Activated T-cell treated with anti-CD3 and anti-CD28 coated beads, Interleukin-2, amount 50 U/mL, for 72 hours (primary cell): ENCODE results near the gene ADTRP. TPM values are rescaled to one million over a fixed set of nuclear protein-coding genes. Genes with fewer than 3 reads are reported as not detected.

Experiments used
- ATAC-seq, 2 donors: fragments of 150-1000 bp; cut with Tn5 transposase; replicated peaks in 1 of 2; 2 replicates each; pipeline ENCODE4 v1.10.0; 2021; ENCODE audit warnings: moderate library complexity in 2 of 2, mild to moderate bottlenecking in 1 of 2
- DNase-seq, 2 donors: peaks; one replicate each; pipeline ENCODE4 v3.0.0; 2021 to 2022; ENCODE audit warnings: mixed read lengths in 1 of 2
- H3K27ac Mint-ChIP-seq: one replicate; pipeline ENCODE4 v1.8.0; 2022; ENCODE audit warnings: mild to moderate bottlenecking, moderate library complexity, mixed read lengths
- H3K27me3 Mint-ChIP-seq: one replicate; pipeline ENCODE4 v1.8.0; 2022; ENCODE audit warnings: low read depth, mixed read lengths
- H3K36me3 Mint-ChIP-seq, 2 donors: one replicate each; pipeline ENCODE4 v1.8.0; 2022; ENCODE audit warnings: mixed read lengths in 2 of 2, mild to moderate bottlenecking in 1 of 2; ENCODE audit not compliant: insufficient read depth in 2 of 2
- H3K4me1 Mint-ChIP-seq: one replicate; pipeline ENCODE4 v1.8.0; 2022; ENCODE audit warnings: low read depth, mixed read lengths
- H3K4me3 Mint-ChIP-seq, 2 donors: one replicate each; pipeline ENCODE4 v1.8.0; 2022; ENCODE audit warnings: mild to moderate bottlenecking in 2 of 2, mixed read lengths in 2 of 2, moderate library complexity in 2 of 2
- H3K9me3 Mint-ChIP-seq, 2 donors: one replicate each; pipeline ENCODE4 v1.8.0; 2022; ENCODE audit warnings: mixed read lengths in 2 of 2
- total RNA-seq, 2 donors: library from RNA; stranded (reverse); gene quantifications; one replicate each; pipeline ENCODE4 v1.2.3, GENCODE V29; 2022

The ADTRP gene
- total RNA-seq, 2 donors from 2014 or later, result 62.4 to 71.6 TPM

DNA sequence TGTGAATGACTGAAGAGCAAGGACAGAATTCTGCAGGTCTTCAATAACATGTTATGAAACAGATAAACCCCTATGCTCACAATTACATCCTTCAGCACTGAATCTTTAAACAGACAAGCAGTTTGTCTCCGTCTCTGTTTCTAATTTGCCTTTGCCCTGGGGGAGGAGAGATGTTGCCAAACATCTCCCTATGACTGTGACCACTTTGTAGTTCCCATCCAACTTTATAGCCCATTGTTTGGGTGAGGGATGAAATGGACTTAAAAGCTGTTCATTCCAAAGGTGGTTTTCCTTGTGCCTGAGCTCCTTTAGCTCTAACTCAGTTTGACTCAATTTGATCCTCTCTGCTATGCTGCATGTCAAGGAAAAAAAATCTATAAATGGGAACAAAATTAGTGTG, 19.5 kb upstream of the ADTRP start:
- Mint-ChIP-seq H3K27me3 (no peaks in the 10 kb centered on the region), H3K9me3 (no peaks in the 10 kb centered on the region), H3K4me1 (no peaks in the 10 kb centered on the region), H3K27ac (no peak overlapping the region), H3K36me3 (peaks cover 0 to 3% of the 10 kb centered on the region in 2 donors), H3K4me3 (no peak overlapping the region)
- ATAC-seq (no peak), DNase-seq (no peak)

- no peak overlapping the region for H3K27ac Mint-ChIP-seq
- ATAC-seq (no peak), DNase-seq (no peak)
- no peaks in the 10 kb centered on the region for H3K27me3 Mint-ChIP-seq
- peaks cover 0 to 8% of the 10 kb centered on the region in 2 donors for H3K36me3 Mint-ChIP-seq
- no peaks in the 10 kb centered on the region for H3K4me1 Mint-ChIP-seq
- no peak overlapping the region for H3K4me3 Mint-ChIP-seq
- no peaks in the 10 kb centered on the region for H3K9me3 Mint-ChIP-seq
These were observed 18.2 kb upstream of the ADTRP start for GRCh38 chr6:11796829-11797228.

DNA sequence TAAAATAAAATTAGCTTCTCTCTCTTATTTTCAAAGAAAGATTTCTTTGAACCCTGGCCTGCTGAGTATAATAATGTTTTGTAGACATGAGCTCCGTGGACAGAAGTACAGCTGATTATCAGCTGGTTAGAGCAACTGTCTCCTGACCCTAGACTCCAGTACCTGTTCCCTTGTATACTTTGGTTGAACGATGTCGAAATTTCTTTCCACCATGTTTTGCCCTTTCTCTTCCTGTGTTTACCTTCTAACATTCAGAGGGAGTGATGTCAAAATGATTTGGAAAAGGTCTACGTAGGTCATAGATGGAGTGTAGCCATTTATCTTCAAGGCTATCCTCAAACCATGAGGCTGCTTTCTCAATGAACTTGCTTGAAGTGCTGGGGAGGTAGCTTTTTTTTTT, 16.8 kb upstream of the ADTRP start:
- Mint-ChIP-seq H3K27me3 (no peaks in the 10 kb centered on the region), H3K4me3 (no peak overlapping the region), H3K9me3 (no peaks in the 10 kb centered on the region), H3K4me1 (no peaks in the 10 kb centered on the region), H3K36me3 (peaks cover 0 to 8% of the 10 kb centered on the region in 2 donors), H3K27ac (no peak overlapping the region)
- no peak for DNase-seq
- no peak for ATAC-seq

- H3K4me3 Mint-ChIP-seq, result no peak overlapping the region
- H3K27me3 Mint-ChIP-seq, result no peaks in the 10 kb centered on the region
- H3K36me3 Mint-ChIP-seq, result peaks cover 0 to 8% of the 10 kb centered on the region in 2 donors
- H3K27ac Mint-ChIP-seq, result no peak overlapping the region
- no peak for ATAC-seq
- H3K4me1 Mint-ChIP-seq, result no peaks in the 10 kb centered on the region
- no peaks in the 10 kb centered on the region for H3K9me3 Mint-ChIP-seq
- DNase-seq, result no peak
These were observed 14.7 kb upstream of the ADTRP start for GRCh38 chr6:11793277-11793676.

DNA sequence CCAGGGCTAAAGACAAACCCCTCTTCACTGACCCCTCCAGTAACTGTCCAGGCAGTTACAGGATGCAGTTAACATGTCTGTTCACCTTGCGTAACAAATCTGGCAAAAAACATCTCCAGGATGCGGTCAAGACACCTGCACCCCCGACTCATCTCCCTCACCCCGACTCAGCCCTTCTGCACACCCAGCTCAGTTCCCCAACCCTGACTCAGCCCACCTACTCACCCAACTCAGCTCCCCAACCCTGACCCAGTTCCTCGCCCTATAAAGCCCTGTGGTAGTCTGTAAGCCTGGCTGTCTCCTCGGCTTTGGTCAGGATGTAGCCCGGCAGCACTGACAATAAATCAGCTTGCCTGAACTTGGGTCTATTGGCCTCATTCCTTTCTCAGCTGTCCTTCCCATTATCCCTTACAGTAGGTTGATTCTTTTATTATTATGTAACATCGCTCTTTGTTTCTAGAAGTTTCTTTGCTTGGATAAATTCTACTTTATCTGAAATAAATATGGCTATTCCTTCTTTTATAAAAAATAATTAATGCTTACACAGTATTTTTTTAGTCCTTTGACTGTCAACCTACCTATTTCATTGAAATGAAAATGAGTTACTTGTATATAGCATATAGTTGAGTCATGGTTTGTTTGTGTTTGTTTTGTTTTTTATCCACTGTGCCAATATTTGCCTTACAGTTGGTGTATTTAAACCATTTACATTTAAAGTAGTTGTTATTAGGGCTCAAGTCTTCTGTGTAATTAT, 12.9 kb upstream of the ADTRP start:
- H3K9me3 Mint-ChIP-seq, result no peaks in the 10 kb centered on the region
- H3K4me1 Mint-ChIP-seq, result no peaks in the 10 kb centered on the region
- ATAC-seq (peak; percentile 81 to 93), DNase-seq (peak; percentile 41)
- no peaks in the 10 kb centered on the region for H3K27me3 Mint-ChIP-seq
- H3K36me3 Mint-ChIP-seq, result peaks cover 0 to 8% of the 10 kb centered on the region in 2 donors
- no peak overlapping the region for H3K27ac Mint-ChIP-seq
- no peak overlapping the region for H3K4me3 Mint-ChIP-seq

DNA sequence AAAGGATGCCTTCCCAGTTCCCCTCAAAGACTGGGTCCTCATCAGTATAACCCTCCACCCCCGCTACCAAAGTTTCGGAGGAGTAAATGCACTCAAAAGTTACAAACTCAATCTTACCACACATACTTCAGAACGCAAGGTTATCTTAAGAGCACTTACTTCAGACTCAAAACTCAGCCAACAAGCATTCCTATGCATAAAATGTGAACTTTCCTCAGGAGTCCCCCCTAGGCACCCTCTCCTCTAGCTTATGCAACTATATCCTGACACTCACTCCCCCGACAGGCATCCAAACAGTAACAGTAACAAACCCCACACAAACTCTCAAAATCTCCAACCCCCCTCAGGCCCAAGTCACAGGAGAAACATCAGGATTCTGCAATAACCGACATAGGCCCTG, 11.1 kb upstream of the ADTRP start:
- peaks cover 0 to 9% of the 10 kb centered on the region in 2 donors for H3K36me3 Mint-ChIP-seq
- DNase-seq, result no peak
- H3K27me3 Mint-ChIP-seq, result no peaks in the 10 kb centered on the region
- H3K9me3 Mint-ChIP-seq, result no peaks in the 10 kb centered on the region
- ATAC-seq, result no peak
- peaks cover under 1% of the 10 kb centered on the region for H3K4me1 Mint-ChIP-seq
- H3K4me3 Mint-ChIP-seq, result no peak overlapping the region
- H3K27ac Mint-ChIP-seq, result no peak overlapping the region

GRCh38 chr6:11788043-11788442, 9.4 kb upstream of the ADTRP start:
- peaks cover 9% of the 10 kb centered on the region for H3K27me3 Mint-ChIP-seq
- no peak for ATAC-seq
- H3K4me1 Mint-ChIP-seq, result peaks cover 5% of the 10 kb centered on the region
- H3K27ac Mint-ChIP-seq, result no peak overlapping the region
- peaks cover 2 to 8% of the 10 kb centered on the region in 2 donors for H3K36me3 Mint-ChIP-seq
- no peak overlapping the region for H3K4me3 Mint-ChIP-seq
- H3K9me3 Mint-ChIP-seq, result peaks cover 3 to 6% of the 10 kb centered on the region in 2 donors
- DNase-seq, result no peak

- ATAC-seq (peak; percentile 89 to 93), DNase-seq (peak; percentile 55 to 68)
- peaks cover 5% of the 10 kb centered on the region for H3K4me1 Mint-ChIP-seq
- peaks cover 5 to 8% of the 10 kb centered on the region in 2 donors for H3K9me3 Mint-ChIP-seq
- peak overlapping the region; percentile 75 for H3K27ac Mint-ChIP-seq
- peaks cover 9% of the 10 kb centered on the region for H3K27me3 Mint-ChIP-seq
- peak overlapping the region in 1 of 2 donors; percentile 73 for H3K4me3 Mint-ChIP-seq
- peaks cover 2 to 6% of the 10 kb centered on the region in 2 donors for H3K36me3 Mint-ChIP-seq
These were observed 7.4 kb upstream of the ADTRP start for GRCh38 chr6:11785774-11786579.

DNA sequence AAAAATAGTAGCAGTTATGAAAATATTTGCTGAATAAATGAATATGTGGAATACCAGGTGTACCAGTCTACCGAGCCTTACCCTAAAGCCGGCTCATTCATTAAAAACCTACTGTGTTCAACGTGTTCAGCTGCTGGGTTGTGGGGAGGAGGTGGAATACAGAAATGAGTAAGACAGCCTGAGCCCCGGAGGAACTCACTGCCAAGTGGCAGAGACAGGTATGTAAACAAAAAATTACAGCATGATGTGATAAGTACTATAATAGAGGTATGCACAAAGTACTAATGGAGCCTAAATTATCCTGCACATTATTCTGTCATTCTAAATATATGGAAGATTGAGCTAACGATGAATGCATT, 6.8 kb upstream of the ADTRP start:
- H3K27ac Mint-ChIP-seq, result peak overlapping the region; percentile 75
- peaks cover 5 to 8% of the 10 kb centered on the region in 2 donors for H3K9me3 Mint-ChIP-seq
- H3K27me3 Mint-ChIP-seq, result peaks cover 9% of the 10 kb centered on the region
- ATAC-seq, result peak; percentile 75 to 81
- peaks cover 2 to 6% of the 10 kb centered on the region in 2 donors for H3K36me3 Mint-ChIP-seq
- H3K4me3 Mint-ChIP-seq, result peak overlapping the region in 1 of 2 donors; percentile 73
- H3K4me1 Mint-ChIP-seq, result peaks cover 5% of the 10 kb centered on the region
- DNase-seq, result peak; percentile 61 to 66

DNA sequence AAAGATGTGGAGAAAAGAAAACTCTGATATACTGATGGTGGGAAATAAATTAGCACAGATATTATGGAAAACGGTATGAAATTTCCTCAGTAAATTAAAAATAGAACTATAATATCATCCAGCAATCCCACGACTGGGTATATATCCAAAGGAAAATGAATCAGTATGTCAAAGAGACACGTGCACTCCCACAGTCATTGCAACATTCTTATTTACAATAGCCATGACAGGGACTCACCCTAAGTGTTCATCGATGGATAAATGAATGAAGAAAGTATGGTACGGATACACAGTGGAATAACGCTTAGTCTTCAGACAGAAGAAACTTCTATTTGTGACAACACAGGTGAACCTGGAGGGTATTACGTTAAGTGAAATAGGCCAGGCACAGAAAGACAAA, 5.7 kb upstream of the ADTRP start:
- Mint-ChIP-seq H3K27ac (no peak overlapping the region), H3K4me1 (peaks cover 5% of the 10 kb centered on the region), H3K9me3 (peaks cover 5 to 8% of the 10 kb centered on the region in 2 donors), H3K36me3 (peaks cover 2 to 6% of the 10 kb centered on the region in 2 donors), H3K27me3 (peaks cover 9% of the 10 kb centered on the region), H3K4me3 (no peak overlapping the region)
- ATAC-seq (no peak), DNase-seq (no peak)

DNA sequence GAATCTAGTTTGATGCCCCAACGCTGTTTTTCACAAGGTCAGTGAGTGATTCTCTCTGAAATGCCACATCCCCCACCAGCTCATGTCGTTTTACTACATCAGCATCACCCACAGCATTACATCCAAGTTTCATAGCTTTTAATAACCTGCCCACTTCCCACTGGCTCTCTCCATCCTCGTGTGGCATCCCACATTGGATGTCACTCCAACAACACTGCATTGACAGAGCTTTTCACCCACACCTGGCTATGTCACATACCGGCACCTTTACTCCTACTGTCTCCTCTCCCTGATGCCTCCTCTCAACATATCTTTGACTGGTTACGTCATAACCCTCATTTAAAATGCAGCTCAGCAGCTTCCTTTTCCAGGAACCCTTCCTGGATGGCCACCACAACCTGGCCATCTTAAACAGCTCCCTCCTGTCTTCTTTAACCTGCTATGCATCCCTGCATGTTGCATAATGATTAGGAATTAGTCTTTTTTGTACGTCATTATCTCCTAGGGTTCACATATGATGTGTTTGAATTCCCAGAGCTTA, 5.0 kb upstream of the ADTRP start:
- H3K27me3 Mint-ChIP-seq, result peaks cover 9% of the 10 kb centered on the region
- DNase-seq (no peak), ATAC-seq (no peak)
- no peak overlapping the region for H3K27ac Mint-ChIP-seq
- no peak overlapping the region for H3K4me3 Mint-ChIP-seq
- H3K9me3 Mint-ChIP-seq, result peaks cover 5 to 8% of the 10 kb centered on the region in 2 donors
- peaks cover 2 to 6% of the 10 kb centered on the region in 2 donors for H3K36me3 Mint-ChIP-seq
- peaks cover 5% of the 10 kb centered on the region for H3K4me1 Mint-ChIP-seq

- no peak overlapping the region for H3K4me3 Mint-ChIP-seq
- H3K27me3 Mint-ChIP-seq, result peaks cover 9% of the 10 kb centered on the region
- H3K27ac Mint-ChIP-seq, result no peak overlapping the region
- H3K4me1 Mint-ChIP-seq, result peaks cover 5% of the 10 kb centered on the region
- DNase-seq, result no peak
- no peak for ATAC-seq
- H3K36me3 Mint-ChIP-seq, result peaks cover 2 to 6% of the 10 kb centered on the region in 2 donors
- peaks cover 5 to 8% of the 10 kb centered on the region in 2 donors for H3K9me3 Mint-ChIP-seq
These were observed 3.9 kb upstream of the ADTRP start for GRCh38 chr6:11782524-11782923.

DNA sequence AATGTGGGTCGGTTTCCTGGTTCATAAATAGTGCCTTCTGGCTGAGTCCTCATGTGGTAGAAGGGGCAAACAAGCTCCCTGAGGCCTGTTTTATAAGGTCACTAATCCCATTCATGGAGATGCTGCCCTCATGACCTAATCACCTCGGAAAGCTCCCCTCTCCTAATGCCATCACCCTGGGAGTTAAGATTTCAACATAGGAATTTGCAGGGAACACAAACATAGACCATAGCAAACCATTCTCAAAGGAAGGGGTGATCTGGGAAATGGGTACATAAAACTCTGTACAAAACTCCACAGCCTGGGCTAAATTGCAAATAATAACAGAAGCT, 1.5 kb upstream of the ADTRP start:
- H3K4me1 Mint-ChIP-seq, result peaks cover 5% of the 10 kb centered on the region
- H3K4me3 Mint-ChIP-seq, result no peak overlapping the region
- peaks cover 5 to 8% of the 10 kb centered on the region in 2 donors for H3K9me3 Mint-ChIP-seq
- ATAC-seq (no peak), DNase-seq (no peak)
- no peak overlapping the region for H3K27ac Mint-ChIP-seq
- H3K36me3 Mint-ChIP-seq, result peaks cover 2 to 4% of the 10 kb centered on the region in 2 donors
- H3K27me3 Mint-ChIP-seq, result peaks cover 9% of the 10 kb centered on the region
